ENCODE data around the gene RPEL1. TPM values are rescaled to one million over a fixed set of nuclear protein-coding genes. Genes with fewer than 3 reads are reported as not detected.

Gene RPEL1
- total RNA-seq, 1 experiment from 2014 or later: 0.10 TPM

- Histone ChIP-seq H4K20me1 (ENCODE audit: insufficient read depth) (no peaks in the 10 kb centered on the region), H3K9me2 (ENCODE audit: insufficient read depth) (no peaks in the 10 kb centered on the region), H2AFZ (ENCODE audit: low read depth, low read length, poor library complexity, severe bottlenecking) (no peak overlapping the region), H3K4me2 (ENCODE audit: low read length) (no peak overlapping the region), H3K27ac (ENCODE audit: low read depth, low read length) (no peak overlapping the region), H3K4me1 (ENCODE audit: control insufficient read depth in 1 of 2, insufficient read depth in 2 of 2, low read length in 2 of 2) (peaks cover 0 to 4% of the 10 kb centered on the region in 2 experiments; a peak in 2 of 4 replicates), H3K36me3 (ENCODE audit: control insufficient read depth in 1 of 2, insufficient read depth in 2 of 2, low read length in 2 of 2) (no peaks in the 10 kb centered on the region), H3K9me3 (ENCODE audit: control insufficient read depth in 1 of 2, insufficient read depth in 1 of 2, low read depth in 1 of 2, low read length in 2 of 2) (no peaks in the 10 kb centered on the region), H3K79me2 (ENCODE audit: insufficient read depth, low read length) (no peaks in the 10 kb centered on the region), H3K9ac (ENCODE audit: low read length) (no peak overlapping the region), H3K4me3 (replicated peaks in 1 of 2; ENCODE audit: low read depth in 1 of 2, low read length in 2 of 2) (no peak overlapping the region), H3K27me3 (ENCODE audit: insufficient read depth, low read length) (no peaks in the 10 kb centered on the region)
- TF ChIP-seq EZH2phosphoT487 (IDR thresholded peaks at IDR 0.05; ENCODE audit: borderline replicate concordance) (no peak), YY1 (IDR thresholded peaks at IDR 0.05; ENCODE audit: extremely low read depth, insufficient replicate concordance, low read depth, low read length) (no peak), ELF1 (IDR thresholded peaks at IDR 0.05; ENCODE audit: borderline replicate concordance, low read depth) (no peak), ZBTB33 (IDR thresholded peaks at IDR 0.05; ENCODE audit: extremely low read depth, insufficient replicate concordance, low read length) (no peak), ATF3 (IDR thresholded peaks at IDR 0.05) (no peak), TCF7L2 (IDR thresholded peaks at IDR 0.05; ENCODE audit: borderline replicate concordance, extremely low read depth, insufficient read depth, insufficient read length) (no peak), SRF (IDR thresholded peaks at IDR 0.05; ENCODE audit: low read depth) (no peak), POLR2A (IDR thresholded peaks at IDR 0.05; ENCODE audit: borderline replicate concordance, extremely low read depth, insufficient read depth, insufficient read length) (no peak), MAX (IDR thresholded peaks at IDR 0.05) (no peak)
- no TSS peak for BruUV-seq (replicated peaks)
- RAD21 ChIA-PET (ENCODE audit: low non-redundant PET in 1 of 2, low total read pairs in 2 of 2, uncharacterized antibody in 2 of 2, unreplicated experiment in 2 of 2): no interaction called here
- intact Hi-C loops (cut with micrococcal nuclease): no loop called here
- CTCF ChIA-PET: interaction anchor here (1.2 kb wide), 1 partner anchor 39 kb away, joined by 3 read pairs; no protein-coding TSS in a partner anchor
- DNase-seq (ENCODE audit: low read depth, low spot score) (no peak), ATAC-seq (no peak)
- POLR2A ChIA-PET: no interaction called here
Observed at GRCh38 chr10:103295374-103296015, 49.8 kb downstream of the RPEL1 start.

Other genes with a start within 250 kb of the RPEL1 start
- gene NT5C2, start 52.6 kb upstream of the RPEL1 start, total RNA-seq (2021; ENCODE audit: unreplicated experiment): 63.0 TPM
- not detected for gene INA, start 31.3 kb downstream of the RPEL1 start, total RNA-seq (2021; ENCODE audit: unreplicated experiment)
- 24.7 TPM for gene PCGF6, start 105.3 kb downstream of the RPEL1 start, total RNA-seq (2021; ENCODE audit: unreplicated experiment)
- 9.2 TPM for gene TAF5, start 122.1 kb downstream of the RPEL1 start, total RNA-seq (2021; ENCODE audit: unreplicated experiment)
- gene ATP5MK, start 150.6 kb downstream of the RPEL1 start, total RNA-seq (2021; ENCODE audit: unreplicated experiment): 556 TPM
- 106 TPM for gene PDCD11, start 150.7 kb downstream of the RPEL1 start, total RNA-seq (2021; ENCODE audit: unreplicated experiment)
- gene CALHM2, start 206.5 kb downstream of the RPEL1 start, total RNA-seq (2021; ENCODE audit: unreplicated experiment): 46.1 TPM
- gene CALHM1, start 213.0 kb downstream of the RPEL1 start, total RNA-seq (2021; ENCODE audit: unreplicated experiment): not detected
- 0.49 TPM for gene CALHM3, start 233.4 kb downstream of the RPEL1 start, total RNA-seq (2021; ENCODE audit: unreplicated experiment)
- gene NEURL1, start 247.8 kb downstream of the RPEL1 start, total RNA-seq (2021; ENCODE audit: unreplicated experiment): 1.4 TPM

All from HCT116 (cell line).